ENCODE results near the gene ARGLU1.

DNA sequence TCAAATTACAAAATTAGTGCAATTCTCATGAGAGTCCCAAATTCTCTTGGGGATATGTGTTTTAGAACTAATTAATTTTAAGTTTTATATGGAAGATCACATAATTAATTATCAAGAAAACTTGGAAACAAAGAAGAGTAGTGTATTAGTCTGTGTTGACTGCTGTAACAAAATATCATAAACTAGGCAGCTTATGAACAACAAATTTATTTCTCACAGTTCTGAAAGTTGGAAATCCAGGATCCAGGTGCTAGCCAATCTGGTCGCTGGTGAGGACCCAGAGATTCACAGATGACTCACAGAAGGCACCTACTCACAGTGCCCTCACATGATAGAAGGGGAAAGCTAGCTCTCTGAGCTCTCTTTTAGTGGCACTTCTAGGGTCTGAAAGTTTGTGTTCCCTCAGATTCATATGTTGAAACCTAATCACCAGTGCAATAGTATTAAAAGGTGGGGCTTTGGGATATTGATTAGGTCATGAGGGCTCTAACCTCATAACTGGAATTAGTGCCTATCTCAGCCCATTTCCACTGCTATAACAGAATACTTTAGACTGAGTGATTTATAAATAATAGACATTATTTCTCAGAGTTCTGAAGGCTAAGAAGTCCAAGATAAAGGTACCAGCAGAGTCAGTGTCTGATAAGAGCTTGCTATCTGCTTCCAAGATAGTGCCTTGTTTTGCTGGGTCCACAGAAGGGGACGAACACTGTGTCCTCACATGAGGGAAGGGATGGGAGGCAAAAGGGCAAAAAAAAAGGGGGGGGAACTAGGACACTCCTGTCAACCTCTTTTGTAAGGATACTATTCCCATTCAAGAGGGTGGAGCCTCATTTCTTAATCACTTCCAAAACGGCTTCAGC lies 1.5 kb upstream of the ARGLU1 start:
- TF ChIP-seq CTCF (IDR thresholded peaks at IDR 0.05; ENCODE audit: insufficient read depth, low read length, poor library complexity, severe bottlenecking): no peak
- TF ChIP-seq EZH2phosphoT487 (conservative IDR thresholded peaks at IDR 0.05; ENCODE audit: low read length): no peak
